Measurements from ENCODE around the gene ORAI2.

DNA sequence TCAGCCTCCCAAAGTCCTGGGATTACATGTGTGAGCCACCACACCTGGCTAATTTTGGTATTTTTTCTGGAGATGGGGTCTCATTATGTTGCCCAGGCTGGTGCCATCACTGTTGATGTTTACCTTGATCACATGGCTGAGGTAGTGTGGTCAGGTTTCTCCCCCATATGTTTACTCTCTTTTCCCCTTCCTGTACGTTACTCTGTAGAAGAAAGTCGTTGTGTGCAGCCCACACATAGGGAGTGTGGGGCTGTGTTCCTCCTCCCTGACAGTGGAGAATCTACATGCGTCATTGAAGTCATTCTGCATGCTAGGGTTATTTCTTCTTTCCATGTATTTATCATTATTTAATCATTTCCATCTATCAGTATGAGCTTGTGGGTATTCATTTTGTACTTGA, 16.3 kb upstream of the ORAI2 start:
- no peak for TF ChIP-seq CTCF (IDR thresholded peaks at IDR 0.05; ENCODE audit: poor library complexity, severe bottlenecking)
- TF ChIP-seq, protein P1, sequence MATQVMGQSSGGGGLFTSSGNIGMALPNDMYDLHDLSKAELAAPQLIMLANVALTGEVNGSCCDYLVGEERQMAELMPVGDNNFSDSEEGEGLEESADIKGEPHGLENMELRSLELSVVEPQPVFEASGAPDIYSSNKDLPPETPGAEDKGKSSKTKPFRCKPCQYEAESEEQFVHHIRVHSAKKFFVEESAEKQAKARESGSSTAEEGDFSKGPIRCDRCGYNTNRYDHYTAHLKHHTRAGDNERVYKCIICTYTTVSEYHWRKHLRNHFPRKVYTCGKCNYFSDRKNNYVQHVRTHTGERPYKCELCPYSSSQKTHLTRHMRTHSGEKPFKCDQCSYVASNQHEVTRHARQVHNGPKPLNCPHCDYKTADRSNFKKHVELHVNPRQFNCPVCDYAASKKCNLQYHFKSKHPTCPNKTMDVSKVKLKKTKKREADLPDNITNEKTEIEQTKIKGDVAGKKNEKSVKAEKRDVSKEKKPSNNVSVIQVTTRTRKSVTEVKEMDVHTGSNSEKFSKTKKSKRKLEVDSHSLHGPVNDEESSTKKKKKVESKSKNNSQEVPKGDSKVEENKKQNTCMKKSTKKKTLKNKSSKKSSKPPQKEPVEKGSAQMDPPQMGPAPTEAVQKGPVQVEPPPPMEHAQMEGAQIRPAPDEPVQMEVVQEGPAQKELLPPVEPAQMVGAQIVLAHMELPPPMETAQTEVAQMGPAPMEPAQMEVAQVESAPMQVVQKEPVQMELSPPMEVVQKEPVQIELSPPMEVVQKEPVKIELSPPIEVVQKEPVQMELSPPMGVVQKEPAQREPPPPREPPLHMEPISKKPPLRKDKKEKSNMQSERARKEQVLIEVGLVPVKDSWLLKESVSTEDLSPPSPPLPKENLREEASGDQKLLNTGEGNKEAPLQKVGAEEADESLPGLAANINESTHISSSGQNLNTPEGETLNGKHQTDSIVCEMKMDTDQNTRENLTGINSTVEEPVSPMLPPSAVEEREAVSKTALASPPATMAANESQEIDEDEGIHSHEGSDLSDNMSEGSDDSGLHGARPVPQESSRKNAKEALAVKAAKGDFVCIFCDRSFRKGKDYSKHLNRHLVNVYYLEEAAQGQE (IDR thresholded peaks at IDR 0.05; ENCODE audit: borderline replicate concordance), result no peak
- no peak for TF ChIP-seq TAF1 (IDR thresholded peaks at IDR 0.05; ENCODE audit: low read depth)
- no peak for TF ChIP-seq POLR2AphosphoS5 (IDR thresholded peaks at IDR 0.05)
- TF ChIP-seq MXI1 (conservative IDR thresholded peaks at IDR 0.05; ENCODE audit: poor library complexity, severe bottlenecking), result no peak
- no peak for TF ChIP-seq EZH2 (IDR thresholded peaks at IDR 0.05; ENCODE audit: borderline replicate concordance, insufficient read depth, low read length, poor library complexity, severe bottlenecking)
- no peak for TF ChIP-seq RAD21 (conservative IDR thresholded peaks at IDR 0.05)
